ENCODE results near the gene DCLRE1C. TPM values are rescaled to one million over a fixed set of nuclear protein-coding genes. Genes with fewer than 3 reads are reported as not detected.

Gene DCLRE1C
- total RNA-seq, 1 donor from 2014 or later, result 5.4 TPM

- no peak for DNase-seq (ENCODE audit: low read depth)
- TF ChIP-seq CTCF (conservative IDR thresholded peaks at IDR 0.05; ENCODE audit: low read depth, low read length), result no peak
- H3K4me3 ChIP-seq (ENCODE audit: low read depth, low read length), result no peak overlapping the region
Observed at GRCh38 chr10:14936584-14936983, 17.3 kb downstream of the DCLRE1C start.

- DNase-seq (ENCODE audit: low read depth), result no peak
- no peak overlapping the region for H3K4me3 ChIP-seq (ENCODE audit: low read depth, low read length)
- no peak for TF ChIP-seq CTCF (conservative IDR thresholded peaks at IDR 0.05; ENCODE audit: low read depth, low read length)
Observed at GRCh38 chr10:14930610-14931009, 23.3 kb downstream of the DCLRE1C start.

- DNase-seq (ENCODE audit: low read depth), result no peak
- no peak overlapping the region for H3K4me3 ChIP-seq (ENCODE audit: low read depth, low read length)
- no peak for TF ChIP-seq CTCF (conservative IDR thresholded peaks at IDR 0.05; ENCODE audit: low read depth, low read length)
Observed at GRCh38 chr10:14926722-14927416, 27.0 kb downstream of the DCLRE1C start.

- no peak for TF ChIP-seq CTCF (conservative IDR thresholded peaks at IDR 0.05; ENCODE audit: low read depth, low read length)
- DNase-seq (ENCODE audit: low read depth), result no peak
- no peak overlapping the region for H3K4me3 ChIP-seq (ENCODE audit: low read depth, low read length)
Observed at GRCh38 chr10:14926061-14926470, 27.8 kb downstream of the DCLRE1C start.

GRCh38 chr10:14925268-14925667 lies 28.6 kb downstream of the DCLRE1C start:
- DNase-seq (ENCODE audit: low read depth), result no peak
- TF ChIP-seq CTCF (conservative IDR thresholded peaks at IDR 0.05; ENCODE audit: low read depth, low read length), result no peak
- no peak overlapping the region for H3K4me3 ChIP-seq (ENCODE audit: low read depth, low read length)

- TF ChIP-seq CTCF (conservative IDR thresholded peaks at IDR 0.05; ENCODE audit: low read depth, low read length), result no peak
- no peak for DNase-seq (ENCODE audit: low read depth)
- no peak overlapping the region for H3K4me3 ChIP-seq (ENCODE audit: low read depth, low read length)
Observed at GRCh38 chr10:14924013-14924412, 29.9 kb downstream of the DCLRE1C start.

GRCh38 chr10:14918964-14919363 lies 34.9 kb downstream of the DCLRE1C start:
- DNase-seq (ENCODE audit: low read depth), result no peak
- TF ChIP-seq CTCF (conservative IDR thresholded peaks at IDR 0.05; ENCODE audit: low read depth, low read length), result no peak
- H3K4me3 ChIP-seq (ENCODE audit: low read depth, low read length), result no peak overlapping the region
